ENCODE results near the gene TBX1.

TBX1 gene

GRCh38 chr22:19760058-19760950 is at the start of gene TBX1:
Gene TBX1 (plus strand): TSS chr22:19760778. CDS start chr22:19760844, 66 bp downstream.
- peak; percentile 39 for FAIRE-seq

- FAIRE-seq = no peak
These were observed 47.3 kb upstream of the TBX1 start for GRCh38 chr22:19713245-19713644.

GRCh38 chr22:19713650-19714311 is 46.8 kb upstream of the TBX1 start:
- FAIRE-seq = no peak

- no peak for FAIRE-seq
These were observed 46.0 kb upstream of the TBX1 start, which contains the start of gene SEPTIN5 for GRCh38 chr22:19714312-19715187. Gene SEPTIN5 (plus strand): TSS chr22:19714503. CDS start chr22:19714589, 86 bp downstream.

- FAIRE-seq = no peak
These were observed 45.2 kb upstream of the TBX1 start for GRCh38 chr22:19715188-19715930.

GRCh38 chr22:19716041-19716828 is 44.3 kb upstream of the TBX1 start:
- FAIRE-seq = no peak

GRCh38 chr22:19716829-19717105 is 43.8 kb upstream of the TBX1 start:
- no peak for FAIRE-seq

- no peak for FAIRE-seq
These were observed 43.4 kb upstream of the TBX1 start for GRCh38 chr22:19717181-19717580.

GRCh38 chr22:19717691-19718455 is 42.7 kb upstream of the TBX1 start:
- no peak for FAIRE-seq

GRCh38 chr22:19718456-19719049 is 42.0 kb upstream of the TBX1 start:
- no peak for FAIRE-seq

- no peak for FAIRE-seq
These were observed 41.5 kb upstream of the TBX1 start for GRCh38 chr22:19719050-19719482.

GRCh38 chr22:19719488-19720021 is 41.0 kb upstream of the TBX1 start:
- FAIRE-seq = no peak

GRCh38 chr22:19720150-19720827 is 40.3 kb upstream of the TBX1 start:
- FAIRE-seq = no peak

GRCh38 chr22:19720999-19721329 is 39.6 kb upstream of the TBX1 start:
- FAIRE-seq = no peak

- FAIRE-seq = no peak
These were observed 39.0 kb upstream of the TBX1 start for GRCh38 chr22:19721330-19722177.

- FAIRE-seq = no peak
These were observed 38.2 kb upstream of the TBX1 start for GRCh38 chr22:19722178-19722981.

GRCh38 chr22:19722982-19723231 is 37.7 kb upstream of the TBX1 start:
- FAIRE-seq = no peak

Measured in A204.1 (cell line).